Transverse colon (tissue), 4 donors: ENCODE measurements around the gene FAM78B.

Experiments
- CTCF ChIP-seq, 5 experiments: fragments of 200-600 bp in 3 of 5; fragments of 450-650 bp in 2 of 5; sonication (generic) in 3 of 5; IDR thresholded peaks; 1 replicate in 2 of 5; 2 replicates in 3 of 5; pipeline ENCODE4 v1.5.1; 2016 to 2017; ENCODE audit warnings: antibody characterized with exemption in 5 of 5, inconsistent platforms in 3 of 5, mild to moderate bottlenecking in 2 of 5, moderate library complexity in 1 of 5
- EP300 ChIP-seq: sonication (generic); formaldehyde crosslinking; IDR thresholded peaks from one replicate; pipeline ENCODE4 v1.6.1; 2017; ENCODE audit warnings: antibody characterized with exemption, low read depth
- POLR2A ChIP-seq: fragments of 450-650 bp; IDR thresholded peaks from one replicate; pipeline ENCODE4 v1.6.1; 2016; ENCODE audit warnings: antibody characterized with exemption, mild to moderate bottlenecking, moderate library complexity
- POLR2AphosphoS5 ChIP-seq, 3 donors: sonication (generic); formaldehyde crosslinking; IDR thresholded peaks; one replicate each; pipeline ENCODE4 v1.6.1; 2016; ENCODE audit warnings: antibody characterized with exemption in 3 of 3

- TF ChIP-seq CTCF (IDR thresholded peaks at IDR 0.05): no peak
- TF ChIP-seq POLR2AphosphoS5 (IDR thresholded peaks at IDR 0.05): no peak
- TF ChIP-seq POLR2A: no peak
- TF ChIP-seq EP300: no peak
Observed at GRCh38 chr1:166084613-166085012, 82.2 kb downstream of the FAM78B start.
